ENCODE measurements around the gene ARHGEF19. TPM values are rescaled to one million over a fixed set of nuclear protein-coding genes. Genes with fewer than 3 reads are reported as not detected.

Gene ARHGEF19
- total and polyA plus RNA-seq, 2 of the 4 experiments (the other 2 are of a cell fraction) = 4.5 to 16.8 TPM

- no peak overlapping the region for H3K4me3 ChIP-seq (ENCODE audit: insufficient read depth, low read depth, low read length)
- H2BK5ac ChIP-seq (ENCODE audit: low read depth, low read length, poor library complexity, severe bottlenecking) = no peak overlapping the region
- 17% methylated on average over 26 of the region's 46 CpGs; no CpG with 5 or more reads in 1 of the 2 experiments for WGBS, 2 experiments (ENCODE audit: extremely low coverage in 2 of 2, insufficient read length in 1 of 2)
- H3K4me2 ChIP-seq (ENCODE audit: low read depth, low read length) = peak overlapping the region; percentile 63; the same call in 1 of the 2 replicates
- TF ChIP-seq NFE2L2 (IDR thresholded peaks at IDR 0.05; ENCODE audit: low read depth, low read length) (no peak), CTCF (conservative IDR thresholded peaks at IDR 0.05; ENCODE audit: low read depth, low read length) (no peak), BHLHE40 (IDR thresholded peaks at IDR 0.05; ENCODE audit: low read depth, low read length) (no peak), RFX5 (IDR thresholded peaks at IDR 0.05; ENCODE audit: low read depth, low read length) (no peak), FOS (IDR thresholded peaks at IDR 0.05; ENCODE audit: low read depth, low read length) (no peak)
- no peak overlapping the region for H2BK20ac ChIP-seq (ENCODE audit: low read depth, low read length)
- no peaks in the 10 kb centered on the region for H3K36me3 ChIP-seq (ENCODE audit: control insufficient read depth, insufficient read depth, low read length)
- DNase-seq (no peak), ATAC-seq (ENCODE audit: low read depth) (peak; percentile 76)
- H2AK9ac ChIP-seq (replicated peaks; ENCODE audit: low read depth, low read length, poor library complexity) = no peak overlapping the region
- no peak overlapping the region for H4K91ac ChIP-seq (ENCODE audit: insufficient read depth, low read depth, low read length)
- H3K56ac ChIP-seq (ENCODE audit: extremely low read depth, insufficient read depth, low read length) = no peak overlapping the region
- intact Hi-C loops (cut with micrococcal nuclease) = no loop called here
- H2BK15ac ChIP-seq (ENCODE audit: low read depth, low read length) = no peak overlapping the region
- H2AFZ ChIP-seq (replicated peaks; ENCODE audit: low read length, poor library complexity) = peak overlapping the region; percentile 67
- no peak overlapping the region for H3K9ac ChIP-seq (ENCODE audit: low read depth, low read length)
- no peak overlapping the region for H3K27ac ChIP-seq (ENCODE audit: insufficient read depth, low read length)
- no peak overlapping the region for H3K23ac ChIP-seq (ENCODE audit: low read depth, low read length)
- H2AK5ac ChIP-seq (ENCODE audit: low read depth, low read length) = no peak overlapping the region
- no peaks in the 10 kb centered on the region for H3K9me1 ChIP-seq (ENCODE audit: insufficient read depth, low read length)
- H4K5ac ChIP-seq (ENCODE audit: low read depth, low read length) = no peak overlapping the region
- no peaks in the 10 kb centered on the region for H4K20me1 ChIP-seq (ENCODE audit: insufficient read depth, low read length)
- no peak overlapping the region for H4K8ac ChIP-seq (ENCODE audit: low read depth in 2 of 2, low read length in 2 of 2)
- no peaks in the 10 kb centered on the region for H3K79me1 ChIP-seq (ENCODE audit: low read depth in 1 of 2, low read length in 2 of 2)
- dilution Hi-C loops (cut with HindIII; ENCODE audit: low sequenced_read_pairs, unreplicated experiment) = no loop called here
- BruUV-seq (replicated peaks) = no TSS peak
- H2BK120ac ChIP-seq (ENCODE audit: low read depth, low read length) = no peak overlapping the region
- CTCF ChIA-PET = no interaction called here
- H3K27me3 ChIP-seq (ENCODE audit: control insufficient read depth, insufficient read depth, low read length) = peaks cover 37% of the 10 kb centered on the region
- POLR2A ChIA-PET (ENCODE audit: unreplicated experiment) = no interaction called here
- H3K9me3 ChIP-seq (ENCODE audit: control insufficient read depth, insufficient read depth, low read length) = peaks cover 14% of the 10 kb centered on the region
- H3K18ac ChIP-seq (ENCODE audit: low read depth, low read length) = no peak overlapping the region
- H3K14ac ChIP-seq (replicated peaks; ENCODE audit: low read depth, low read length) = no peak overlapping the region
- no peaks in the 10 kb centered on the region; the same call in 1 of the 2 replicates for H3K4me1 ChIP-seq (ENCODE audit: control insufficient read depth, insufficient read depth, low read length)
- in situ Hi-C loops (cut with MboI; ENCODE audit: low sequenced_read_pairs) = no loop called here
- no peak overlapping the region for H3K4ac ChIP-seq (ENCODE audit: low read depth, low read length)
These were observed 14.2 kb upstream of the ARHGEF19 start for GRCh38 chr1:16226490-16227179.
